Esophagus muscularis mucosa (tissue), 3 donors: ENCODE measurements around the gene PAPSS1.

ENCODE experiments used
- POLR2A ChIP-seq: fragments of 450-650 bp; IDR thresholded peaks from one replicate; pipeline ENCODE4 v1.6.1; 2017; ENCODE audit warnings: antibody characterized with exemption, moderate library complexity, mild to moderate bottlenecking, low read depth
- POLR2AphosphoS5 ChIP-seq, 2 donors: sonication (generic); formaldehyde crosslinking; IDR thresholded peaks; one replicate each; pipeline ENCODE4 v1.6.1; 2017; ENCODE audit warnings: antibody characterized with exemption in 2 of 2
- TF ChIP-seq, protein P1 (sequence below), 3 experiments: fragments of 200-600 bp in 2 of 3; fragments of 450-650 bp in 1 of 3; sonication (generic) in 2 of 3; IDR thresholded peaks; one replicate each; pipeline ENCODE4 v1.5.1; 2017 to 2019; ENCODE audit warnings: antibody characterized with exemption in 3 of 3, mild to moderate bottlenecking in 2 of 3, moderate library complexity in 1 of 3

DNA sequence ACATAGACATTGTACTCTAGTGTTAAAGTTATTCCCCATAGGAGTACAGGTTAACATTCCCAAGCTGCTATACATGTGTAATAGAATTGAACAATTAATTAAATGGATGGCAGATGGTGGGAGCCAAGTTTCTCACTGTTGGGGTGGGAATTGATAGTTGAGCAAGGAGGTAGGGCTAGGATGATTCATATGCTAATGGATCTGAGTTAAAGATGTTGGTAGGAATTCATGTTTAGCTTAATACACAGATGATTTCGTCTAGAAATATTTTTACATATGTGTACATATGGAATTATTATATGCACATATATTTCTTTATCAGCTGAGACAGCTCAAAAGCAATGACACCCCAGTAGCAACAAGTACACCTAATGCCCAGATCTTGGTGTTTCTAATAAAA, 26.1 kb upstream of the PAPSS1 start:
- no peak for TF ChIP-seq POLR2A
- TF ChIP-seq POLR2AphosphoS5 (IDR thresholded peaks at IDR 0.05): no peak
- TF ChIP-seq, protein P1, sequence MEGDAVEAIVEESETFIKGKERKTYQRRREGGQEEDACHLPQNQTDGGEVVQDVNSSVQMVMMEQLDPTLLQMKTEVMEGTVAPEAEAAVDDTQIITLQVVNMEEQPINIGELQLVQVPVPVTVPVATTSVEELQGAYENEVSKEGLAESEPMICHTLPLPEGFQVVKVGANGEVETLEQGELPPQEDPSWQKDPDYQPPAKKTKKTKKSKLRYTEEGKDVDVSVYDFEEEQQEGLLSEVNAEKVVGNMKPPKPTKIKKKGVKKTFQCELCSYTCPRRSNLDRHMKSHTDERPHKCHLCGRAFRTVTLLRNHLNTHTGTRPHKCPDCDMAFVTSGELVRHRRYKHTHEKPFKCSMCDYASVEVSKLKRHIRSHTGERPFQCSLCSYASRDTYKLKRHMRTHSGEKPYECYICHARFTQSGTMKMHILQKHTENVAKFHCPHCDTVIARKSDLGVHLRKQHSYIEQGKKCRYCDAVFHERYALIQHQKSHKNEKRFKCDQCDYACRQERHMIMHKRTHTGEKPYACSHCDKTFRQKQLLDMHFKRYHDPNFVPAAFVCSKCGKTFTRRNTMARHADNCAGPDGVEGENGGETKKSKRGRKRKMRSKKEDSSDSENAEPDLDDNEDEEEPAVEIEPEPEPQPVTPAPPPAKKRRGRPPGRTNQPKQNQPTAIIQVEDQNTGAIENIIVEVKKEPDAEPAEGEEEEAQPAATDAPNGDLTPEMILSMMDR (IDR thresholded peaks at IDR 0.05): no peak
